Measurements from ENCODE around the gene RIT2. TPM values are rescaled to one million over a fixed set of nuclear protein-coding genes. Genes with fewer than 3 reads are reported as not detected.

Gene RIT2
- polyA plus RNA-seq, 2 of the 4 experiments (the other 2 are of a cell fraction) = not detected

DNA sequence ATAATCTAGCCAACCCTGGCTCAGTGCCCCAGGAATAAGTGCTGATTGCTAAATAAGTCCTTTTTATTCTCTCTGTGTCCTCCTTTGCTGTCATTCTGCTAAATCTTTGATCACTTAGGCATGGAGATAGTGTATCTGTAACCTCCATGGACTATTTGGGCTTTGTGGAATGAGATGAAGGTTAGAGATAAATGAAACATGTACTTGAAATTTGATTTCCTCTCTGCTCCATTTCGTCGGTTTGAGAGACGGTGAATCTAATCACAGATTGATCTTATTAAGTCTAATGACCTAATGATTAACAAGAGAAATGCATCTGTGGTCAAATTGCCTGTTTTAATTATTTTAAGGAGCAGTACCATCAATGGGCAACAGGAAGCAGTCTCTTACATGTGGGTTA lies 159.2 kb downstream of the RIT2 start:
- FAIRE-seq (no peak), ATAC-seq (no peak), DNase-seq (ENCODE audit: low read depth in 1 of 2, low spot score in 1 of 2) (no peak)
- no peaks in the 10 kb centered on the region for H3K9me3 ChIP-seq
- CTCF ChIA-PET = no interaction called here
- no peak overlapping the region for H3K27ac ChIP-seq
- no peak for TF ChIP-seq MAZ (IDR thresholded peaks at IDR 0.05; ENCODE audit: borderline replicate concordance, low read depth, low read length)
- TF ChIP-seq, protein P1, sequence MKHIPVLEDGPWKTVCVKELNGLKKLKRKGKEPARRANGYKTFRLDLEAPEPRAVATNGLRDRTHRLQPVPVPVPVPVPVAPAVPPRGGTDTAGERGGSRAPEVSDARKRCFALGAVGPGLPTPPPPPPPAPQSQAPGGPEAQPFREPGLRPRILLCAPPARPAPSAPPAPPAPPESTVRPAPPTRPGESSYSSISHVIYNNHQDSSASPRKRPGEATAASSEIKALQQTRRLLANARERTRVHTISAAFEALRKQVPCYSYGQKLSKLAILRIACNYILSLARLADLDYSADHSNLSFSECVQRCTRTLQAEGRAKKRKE (CRISPR knock-in tag; IDR thresholded peaks at IDR 0.05; ENCODE audit: low read depth) = no peak
- TF ChIP-seq, protein P2, sequence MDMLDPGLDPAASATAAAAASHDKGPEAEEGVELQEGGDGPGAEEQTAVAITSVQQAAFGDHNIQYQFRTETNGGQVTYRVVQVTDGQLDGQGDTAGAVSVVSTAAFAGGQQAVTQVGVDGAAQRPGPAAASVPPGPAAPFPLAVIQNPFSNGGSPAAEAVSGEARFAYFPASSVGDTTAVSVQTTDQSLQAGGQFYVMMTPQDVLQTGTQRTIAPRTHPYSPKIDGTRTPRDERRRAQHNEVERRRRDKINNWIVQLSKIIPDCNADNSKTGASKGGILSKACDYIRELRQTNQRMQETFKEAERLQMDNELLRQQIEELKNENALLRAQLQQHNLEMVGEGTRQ (IDR thresholded peaks at IDR 0.05) = no peak
- no peak for TF ChIP-seq TP53 (CRISPR knock-in tag; IDR thresholded peaks at IDR 0.05)
- TF ChIP-seq CHD2 (IDR thresholded peaks at IDR 0.05; ENCODE audit: low read length, partially characterized antibody) = no peak
- no peak overlapping the region for H3K4me2 ChIP-seq
- H3K4me1 ChIP-seq = no peaks in the 10 kb centered on the region
- POLR2A ChIA-PET = no interaction called here
- 3% methylated on average over 3 of the region's 3 CpGs for WGBS (ENCODE audit: missing lambda C conversion rate)
- H3K4me3 ChIP-seq = no peak overlapping the region

DNA sequence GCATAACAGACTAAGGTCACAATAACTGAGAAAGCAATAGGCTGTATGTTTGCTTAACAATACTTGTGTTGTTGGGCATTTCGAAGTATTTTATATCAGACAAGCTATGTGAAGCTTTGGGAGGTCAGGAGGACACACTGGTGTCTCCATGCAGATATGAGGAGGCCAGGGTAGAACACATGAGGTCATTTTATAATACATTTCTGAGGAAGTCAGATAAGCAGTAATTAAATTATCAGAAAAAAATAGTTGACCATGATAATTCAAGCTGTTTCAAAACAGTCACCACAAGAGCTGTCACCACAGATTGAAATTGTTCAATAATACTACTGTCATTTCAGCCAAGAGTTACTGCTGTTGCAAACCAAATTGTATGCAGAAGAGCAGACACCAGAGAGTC lies 160.6 kb downstream of the RIT2 start:
- ChIA-PET CTCF (no interaction called here), POLR2A (no interaction called here)
- H3K4me1 ChIP-seq = no peaks in the 10 kb centered on the region
- no peak for FAIRE-seq
- no peaks in the 10 kb centered on the region for H3K9me3 ChIP-seq
- no peak overlapping the region for H3K4me2 ChIP-seq
- H3K27ac ChIP-seq = no peak overlapping the region
- no peak for ATAC-seq
- WGBS (ENCODE audit: missing lambda C conversion rate) = 0% methylated on average over 1 of the region's 1 CpG
- no peak for TF ChIP-seq CBX2 (IDR thresholded peaks at IDR 0.05; ENCODE audit: borderline replicate concordance, low read depth)
- no peak for TF ChIP-seq HOXB5 (CRISPR knock-in tag; IDR thresholded peaks at IDR 0.05)
- DNase-seq (ENCODE audit: low read depth in 1 of 2, low spot score in 1 of 2) = no peak
- no peak overlapping the region for H3K4me3 ChIP-seq

DNA sequence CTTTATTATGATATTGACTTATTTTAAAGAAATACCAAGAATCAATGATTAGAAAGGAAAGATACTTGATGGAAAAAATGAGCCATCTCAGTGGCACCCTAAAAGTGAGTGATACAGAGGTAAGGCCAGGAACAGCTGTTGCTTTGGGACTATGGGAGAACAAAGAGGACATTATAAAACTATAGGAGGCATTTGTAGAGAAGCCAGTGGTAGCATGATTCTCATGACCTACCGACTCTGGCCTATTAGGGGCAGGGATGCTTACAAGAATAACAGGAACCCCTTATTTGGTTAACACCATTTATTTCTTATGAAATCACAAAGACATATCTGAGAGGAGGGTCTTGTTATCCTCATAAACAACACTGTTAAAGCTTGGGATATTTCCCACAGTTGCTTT lies 162.2 kb downstream of the RIT2 start:
- H3K4me3 ChIP-seq = no peak overlapping the region
- ChIA-PET CTCF (interaction anchor here (0.9 kb wide), 1 partner anchor 287 kb away, joined by 3 read pairs; no protein-coding TSS in a partner anchor), POLR2A (no interaction called here)
- no peak overlapping the region for H3K27ac ChIP-seq
- DNase-seq (ENCODE audit: low read depth in 1 of 2, low spot score in 1 of 2) (no peak), ATAC-seq (no peak), FAIRE-seq (no peak)
- H3K9me3 ChIP-seq = no peaks in the 10 kb centered on the region
- no peak overlapping the region for H3K4me2 ChIP-seq
- H3K4me1 ChIP-seq = no peaks in the 10 kb centered on the region
- TF ChIP-seq POLR2A (IDR thresholded peaks at IDR 0.05; ENCODE audit: low read length) (no peak), EHF (CRISPR knock-in tag; IDR thresholded peaks at IDR 0.05) (no peak), MAFK (IDR thresholded peaks at IDR 0.05; ENCODE audit: partially characterized antibody) (no peak), FOXS1 (CRISPR knock-in tag; IDR thresholded peaks at IDR 0.05) (no peak), CBX2 (IDR thresholded peaks at IDR 0.05; ENCODE audit: borderline replicate concordance, low read depth) (no peak), TFCP2L1 (CRISPR knock-in tag; IDR thresholded peaks at IDR 0.05) (no peak), FOSL2 (IDR thresholded peaks at IDR 0.05) (no peak), FOSL2 (CRISPR knock-in tag; IDR thresholded peaks at IDR 0.05) (no peak), NR3C1 (IDR thresholded peaks at IDR 0.05) (no peak), RFX5 (IDR thresholded peaks at IDR 0.05) (no peak), SREBF2 (IDR thresholded peaks at IDR 0.05) (no peak), ZNF302 (CRISPR knock-in tag; IDR thresholded peaks at IDR 0.05) (no peak), HDAC2 (IDR thresholded peaks at IDR 0.05) (no peak), RARB (CRISPR knock-in tag; IDR thresholded peaks at IDR 0.05) (no peak), KDM1A (IDR thresholded peaks at IDR 0.05; ENCODE audit: low read depth) (no peak), ZFP36 (IDR thresholded peaks at IDR 0.05; ENCODE audit: borderline replicate concordance, partially characterized antibody) (no peak)
- TF ChIP-seq, protein P3, sequence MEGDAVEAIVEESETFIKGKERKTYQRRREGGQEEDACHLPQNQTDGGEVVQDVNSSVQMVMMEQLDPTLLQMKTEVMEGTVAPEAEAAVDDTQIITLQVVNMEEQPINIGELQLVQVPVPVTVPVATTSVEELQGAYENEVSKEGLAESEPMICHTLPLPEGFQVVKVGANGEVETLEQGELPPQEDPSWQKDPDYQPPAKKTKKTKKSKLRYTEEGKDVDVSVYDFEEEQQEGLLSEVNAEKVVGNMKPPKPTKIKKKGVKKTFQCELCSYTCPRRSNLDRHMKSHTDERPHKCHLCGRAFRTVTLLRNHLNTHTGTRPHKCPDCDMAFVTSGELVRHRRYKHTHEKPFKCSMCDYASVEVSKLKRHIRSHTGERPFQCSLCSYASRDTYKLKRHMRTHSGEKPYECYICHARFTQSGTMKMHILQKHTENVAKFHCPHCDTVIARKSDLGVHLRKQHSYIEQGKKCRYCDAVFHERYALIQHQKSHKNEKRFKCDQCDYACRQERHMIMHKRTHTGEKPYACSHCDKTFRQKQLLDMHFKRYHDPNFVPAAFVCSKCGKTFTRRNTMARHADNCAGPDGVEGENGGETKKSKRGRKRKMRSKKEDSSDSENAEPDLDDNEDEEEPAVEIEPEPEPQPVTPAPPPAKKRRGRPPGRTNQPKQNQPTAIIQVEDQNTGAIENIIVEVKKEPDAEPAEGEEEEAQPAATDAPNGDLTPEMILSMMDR (IDR thresholded peaks at IDR 0.05) = no peak
- TF ChIP-seq, protein P4, sequence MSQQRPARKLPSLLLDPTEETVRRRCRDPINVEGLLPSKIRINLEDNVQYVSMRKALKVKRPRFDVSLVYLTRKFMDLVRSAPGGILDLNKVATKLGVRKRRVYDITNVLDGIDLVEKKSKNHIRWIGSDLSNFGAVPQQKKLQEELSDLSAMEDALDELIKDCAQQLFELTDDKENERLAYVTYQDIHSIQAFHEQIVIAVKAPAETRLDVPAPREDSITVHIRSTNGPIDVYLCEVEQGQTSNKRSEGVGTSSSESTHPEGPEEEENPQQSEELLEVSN (IDR thresholded peaks at IDR 0.05; ENCODE audit: borderline replicate concordance, low read depth) = no peak
- TF ChIP-seq, protein P2 (IDR thresholded peaks at IDR 0.05) = no peak
- TF ChIP-seq, protein P5, sequence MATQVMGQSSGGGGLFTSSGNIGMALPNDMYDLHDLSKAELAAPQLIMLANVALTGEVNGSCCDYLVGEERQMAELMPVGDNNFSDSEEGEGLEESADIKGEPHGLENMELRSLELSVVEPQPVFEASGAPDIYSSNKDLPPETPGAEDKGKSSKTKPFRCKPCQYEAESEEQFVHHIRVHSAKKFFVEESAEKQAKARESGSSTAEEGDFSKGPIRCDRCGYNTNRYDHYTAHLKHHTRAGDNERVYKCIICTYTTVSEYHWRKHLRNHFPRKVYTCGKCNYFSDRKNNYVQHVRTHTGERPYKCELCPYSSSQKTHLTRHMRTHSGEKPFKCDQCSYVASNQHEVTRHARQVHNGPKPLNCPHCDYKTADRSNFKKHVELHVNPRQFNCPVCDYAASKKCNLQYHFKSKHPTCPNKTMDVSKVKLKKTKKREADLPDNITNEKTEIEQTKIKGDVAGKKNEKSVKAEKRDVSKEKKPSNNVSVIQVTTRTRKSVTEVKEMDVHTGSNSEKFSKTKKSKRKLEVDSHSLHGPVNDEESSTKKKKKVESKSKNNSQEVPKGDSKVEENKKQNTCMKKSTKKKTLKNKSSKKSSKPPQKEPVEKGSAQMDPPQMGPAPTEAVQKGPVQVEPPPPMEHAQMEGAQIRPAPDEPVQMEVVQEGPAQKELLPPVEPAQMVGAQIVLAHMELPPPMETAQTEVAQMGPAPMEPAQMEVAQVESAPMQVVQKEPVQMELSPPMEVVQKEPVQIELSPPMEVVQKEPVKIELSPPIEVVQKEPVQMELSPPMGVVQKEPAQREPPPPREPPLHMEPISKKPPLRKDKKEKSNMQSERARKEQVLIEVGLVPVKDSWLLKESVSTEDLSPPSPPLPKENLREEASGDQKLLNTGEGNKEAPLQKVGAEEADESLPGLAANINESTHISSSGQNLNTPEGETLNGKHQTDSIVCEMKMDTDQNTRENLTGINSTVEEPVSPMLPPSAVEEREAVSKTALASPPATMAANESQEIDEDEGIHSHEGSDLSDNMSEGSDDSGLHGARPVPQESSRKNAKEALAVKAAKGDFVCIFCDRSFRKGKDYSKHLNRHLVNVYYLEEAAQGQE (IDR thresholded peaks at IDR 0.05) = no peak
- 5% methylated on average over 1 of the region's 1 CpG for WGBS (ENCODE audit: missing lambda C conversion rate)
